ENCODE data around the gene PPP6R3. TPM values are rescaled to one million over a fixed set of nuclear protein-coding genes. Genes with fewer than 3 reads are reported as not detected.

Gene PPP6R3
- total and polyA plus RNA-seq, 2 experiments from 2014 or later: 41.9 to 118 TPM

DNA sequence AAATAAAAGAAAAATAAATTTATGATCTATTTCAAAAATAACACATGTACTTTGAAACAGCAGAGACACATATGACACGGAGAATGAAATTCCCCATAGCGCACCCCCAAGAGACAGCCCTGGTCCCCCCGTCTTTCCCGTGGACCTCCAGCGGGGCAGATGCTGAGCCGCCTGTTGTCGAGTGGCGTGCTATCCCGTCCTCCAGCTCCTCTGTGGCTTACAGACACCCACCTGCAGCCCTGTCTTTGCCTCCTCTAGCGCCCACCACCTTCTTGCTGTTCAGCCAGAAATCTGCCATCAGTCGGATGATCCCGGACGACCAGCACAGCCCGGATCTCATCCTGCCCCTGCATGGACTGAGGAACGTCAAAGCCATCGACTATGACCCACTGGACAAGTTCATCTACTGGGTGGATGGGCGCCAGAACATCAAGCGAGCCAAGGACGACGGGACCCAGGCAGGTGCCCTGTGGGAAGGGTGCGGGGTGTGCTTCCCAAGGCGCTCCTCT, 44.4 kb upstream of the PPP6R3 start:
- H3K36me3 ChIP-seq: peaks cover 38% of the 10 kb centered on the region
- no peaks in the 10 kb centered on the region for H3K9me3 ChIP-seq (ENCODE audit: low read depth)
- no peak for TF ChIP-seq CTCF (IDR thresholded peaks at IDR 0.05; ENCODE audit: low read depth, low read length)
- no peaks in the 10 kb centered on the region for H3K27me3 ChIP-seq
- no peak overlapping the region for H3K4me3 ChIP-seq
- H3K27ac ChIP-seq: no peak overlapping the region
- DNase-seq (ENCODE audit: low read depth in 1 of 2, low spot score in 1 of 2): no peak
- no peaks in the 10 kb centered on the region for H3K4me1 ChIP-seq (ENCODE audit: low read depth)

DNA sequence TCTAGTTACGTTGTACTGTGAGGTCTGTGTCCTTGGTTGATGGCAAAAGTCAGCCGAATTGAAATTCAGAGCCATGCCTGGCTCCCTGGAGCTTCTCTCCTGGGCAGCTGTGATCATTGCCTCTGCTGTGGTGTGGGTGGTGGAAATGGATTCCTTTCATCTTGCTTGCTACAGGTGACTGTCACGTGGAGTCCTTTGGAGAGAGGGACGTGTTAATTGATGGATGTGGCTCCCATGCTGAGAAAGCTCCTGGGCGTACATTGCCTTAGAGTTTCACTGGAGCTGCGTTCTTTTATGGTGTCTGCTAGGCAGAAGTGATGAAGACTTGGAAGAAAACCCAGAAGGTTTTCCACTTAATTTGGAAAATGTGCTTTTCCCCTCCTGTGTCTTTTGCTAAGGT, 41.9 kb upstream of the PPP6R3 start:
- no peak overlapping the region for H3K27ac ChIP-seq
- DNase-seq (ENCODE audit: low read depth in 1 of 2, low spot score in 1 of 2): no peak
- H3K4me1 ChIP-seq (ENCODE audit: low read depth): no peaks in the 10 kb centered on the region
- no peak for TF ChIP-seq CTCF (IDR thresholded peaks at IDR 0.05; ENCODE audit: low read depth, low read length)
- no peak overlapping the region for H3K4me3 ChIP-seq
- no peaks in the 10 kb centered on the region for H3K9me3 ChIP-seq (ENCODE audit: low read depth)
- H3K36me3 ChIP-seq: peaks cover 24% of the 10 kb centered on the region
- H3K27me3 ChIP-seq: no peaks in the 10 kb centered on the region

- no peak for DNase-seq (ENCODE audit: low read depth in 1 of 2, low spot score in 1 of 2)
- Histone ChIP-seq H3K4me1 (ENCODE audit: low read depth) (no peaks in the 10 kb centered on the region), H3K27ac (no peak overlapping the region), H3K36me3 (peaks cover 13% of the 10 kb centered on the region), H3K9me3 (ENCODE audit: low read depth) (no peaks in the 10 kb centered on the region), H3K27me3 (no peaks in the 10 kb centered on the region), H3K4me3 (no peak overlapping the region)
- TF ChIP-seq CTCF (IDR thresholded peaks at IDR 0.05; ENCODE audit: low read depth, low read length): no peak
Observed at GRCh38 chr11:68420171-68420570, 40.4 kb upstream of the PPP6R3 start.

DNA sequence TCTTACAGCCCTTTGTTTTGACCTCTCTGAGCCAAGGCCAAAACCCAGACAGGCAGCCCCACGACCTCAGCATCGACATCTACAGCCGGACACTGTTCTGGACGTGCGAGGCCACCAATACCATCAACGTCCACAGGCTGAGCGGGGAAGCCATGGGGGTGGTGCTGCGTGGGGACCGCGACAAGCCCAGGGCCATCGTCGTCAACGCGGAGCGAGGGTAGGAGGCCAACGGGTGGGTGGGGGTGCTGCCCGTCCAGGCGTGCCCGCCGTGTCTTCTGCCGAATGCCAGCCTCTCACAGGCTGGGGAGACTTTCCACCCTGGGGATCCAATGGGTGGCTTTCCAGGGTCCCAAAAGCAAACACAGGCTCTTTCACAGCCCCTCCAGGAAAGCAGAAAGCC, 37.1 kb upstream of the PPP6R3 start:
- Histone ChIP-seq H3K27ac (no peak overlapping the region), H3K27me3 (no peaks in the 10 kb centered on the region), H3K9me3 (ENCODE audit: low read depth) (no peaks in the 10 kb centered on the region), H3K4me1 (ENCODE audit: low read depth) (no peaks in the 10 kb centered on the region), H3K36me3 (peaks cover 14% of the 10 kb centered on the region), H3K4me3 (no peak overlapping the region)
- TF ChIP-seq CTCF (IDR thresholded peaks at IDR 0.05; ENCODE audit: low read depth, low read length): no peak
- DNase-seq (ENCODE audit: low read depth in 1 of 2, low spot score in 1 of 2): no peak

GRCh38 chr11:68424101-68424632, 36.4 kb upstream of the PPP6R3 start:
- TF ChIP-seq CTCF (IDR thresholded peaks at IDR 0.05; ENCODE audit: low read depth, low read length): no peak
- no peak overlapping the region for H3K27ac ChIP-seq

More at GRCh38 chr11:68424101-68424632, 36.4 kb upstream of the PPP6R3 start:
- H3K4me3 ChIP-seq: no peak overlapping the region
- no peak for DNase-seq (ENCODE audit: low read depth in 1 of 2, low spot score in 1 of 2)
- H3K36me3 ChIP-seq: peaks cover 14% of the 10 kb centered on the region
- H3K9me3 ChIP-seq (ENCODE audit: low read depth): no peaks in the 10 kb centered on the region
- H3K27me3 ChIP-seq: no peaks in the 10 kb centered on the region
- H3K4me1 ChIP-seq (ENCODE audit: low read depth): no peaks in the 10 kb centered on the region

Measured in cardiac muscle cell (in vitro differentiated cells and primary cell).